Osteoblast (primary cell): ENCODE measurements around the gene RBBP8NL. TPM values are rescaled to one million over a fixed set of nuclear protein-coding genes. Genes with fewer than 3 reads are reported as not detected.

Experiments
- DNase-seq: peaks from one replicate; pipeline ENCODE4 v3.0.0; 2011; ENCODE audit warnings: low spot score, mixed read lengths; ENCODE audit not compliant: insufficient read length; ENCODE audit errors: missing footprints
- H2AFZ ChIP-seq: 2 replicates; pipeline ENCODE4 v1.6.0; 2011; ENCODE audit warnings: mild to moderate bottlenecking, low read length
- H3K27ac ChIP-seq: 2 replicates; pipeline ENCODE4 v1.5.1; 2011; ENCODE audit warnings: mild to moderate bottlenecking, low read depth, low read length, moderate library complexity
- H3K27me3 ChIP-seq: 2 replicates; pipeline ENCODE4 v1.6.0; 2012; ENCODE audit warnings: mild to moderate bottlenecking, control low read depth, inconsistent platforms, low read length, moderate library complexity; ENCODE audit not compliant: insufficient read depth
- H3K36me3 ChIP-seq: 2 replicates; pipeline ENCODE4 v1.5.1; 2011; ENCODE audit warnings: mild to moderate bottlenecking, low read length, control low read depth, moderate library complexity; ENCODE audit not compliant: insufficient read depth
- H3K4me1 ChIP-seq: 2 replicates; pipeline ENCODE4 v1.5.1; 2011; ENCODE audit warnings: mild to moderate bottlenecking, low read length, control low read depth, moderate library complexity; ENCODE audit not compliant: insufficient read depth
- H3K4me2 ChIP-seq: 2 replicates; pipeline ENCODE4 v1.6.0; 2011; ENCODE audit warnings: mild to moderate bottlenecking, low read length; ENCODE audit not compliant: insufficient read depth
- H3K4me3 ChIP-seq: fragments of 200-600 bp; sonication (generic); 3 replicates; pipeline ENCODE4 v1.5.1; 2012; ENCODE audit warnings: mild to moderate bottlenecking, low read length, inconsistent platforms; ENCODE audit not compliant: insufficient read depth
- H3K79me2 ChIP-seq: 2 replicates; pipeline ENCODE4 v1.6.0; 2012; ENCODE audit warnings: mild to moderate bottlenecking, low read length, control low read depth, inconsistent platforms; ENCODE audit not compliant: insufficient read depth
- H3K9me3 ChIP-seq: 2 replicates; pipeline ENCODE4 v1.5.1; 2011; ENCODE audit warnings: low read depth, low read length, control low read depth
- H4K20me1 ChIP-seq: 2 replicates; pipeline ENCODE4 v1.6.0; 2012; ENCODE audit warnings: mild to moderate bottlenecking, low read length, control low read depth; ENCODE audit not compliant: insufficient read depth
- CTCF ChIP-seq: IDR thresholded peaks from 2 replicates; pipeline ENCODE4 v1.5.1; 2011; ENCODE audit warnings: mild to moderate bottlenecking, low read depth, low read length, moderate library complexity; ENCODE audit errors: extremely low read depth
- total RNA-seq: library from RNA; depleted of rRNA; stranded (reverse); fragments of >200 nt; gene quantifications from 2 replicates; pipeline ENCODE4 v1.2.3, GENCODE V29; 2012

The RBBP8NL gene
- total RNA-seq, 1 donor = not detected

- TF ChIP-seq CTCF = no peak
- no peak overlapping the region for H3K4me3 ChIP-seq
- no peak overlapping the region for H3K4me2 ChIP-seq
- H3K27me3 ChIP-seq = peaks cover 3% of the 10 kb centered on the region
- H2AFZ ChIP-seq = no peak overlapping the region
- H3K36me3 ChIP-seq = no peaks in the 10 kb centered on the region
- H3K79me2 ChIP-seq = no peaks in the 10 kb centered on the region
- H3K4me1 ChIP-seq = no peaks in the 10 kb centered on the region
- peak; percentile 93 for DNase-seq
- no peaks in the 10 kb centered on the region for H3K9me3 ChIP-seq
- H3K27ac ChIP-seq = no peak overlapping the region
- H4K20me1 ChIP-seq = no peaks in the 10 kb centered on the region
These were observed 33.8 kb upstream of the RBBP8NL start for GRCh38 chr20:62461157-62461556.

- no peak for DNase-seq
- H3K4me2 ChIP-seq = no peak overlapping the region
- H3K27ac ChIP-seq = no peak overlapping the region
- H4K20me1 ChIP-seq = no peaks in the 10 kb centered on the region
- peaks cover 3% of the 10 kb centered on the region for H3K27me3 ChIP-seq
- no peaks in the 10 kb centered on the region for H3K36me3 ChIP-seq
- TF ChIP-seq CTCF = no peak
- H3K4me1 ChIP-seq = no peaks in the 10 kb centered on the region
- H2AFZ ChIP-seq = no peak overlapping the region
- no peak overlapping the region for H3K4me3 ChIP-seq
- no peaks in the 10 kb centered on the region for H3K79me2 ChIP-seq
- H3K9me3 ChIP-seq = no peaks in the 10 kb centered on the region
These were observed 33.3 kb upstream of the RBBP8NL start for GRCh38 chr20:62460678-62461077.

- no peaks in the 10 kb centered on the region for H3K79me2 ChIP-seq
- no peak overlapping the region for H3K27ac ChIP-seq
- H3K4me1 ChIP-seq = no peaks in the 10 kb centered on the region
- H3K27me3 ChIP-seq = peaks cover 3% of the 10 kb centered on the region
- no peak for TF ChIP-seq CTCF
- H2AFZ ChIP-seq = no peak overlapping the region
- H3K36me3 ChIP-seq = no peaks in the 10 kb centered on the region
- H4K20me1 ChIP-seq = no peaks in the 10 kb centered on the region
- H3K4me3 ChIP-seq = no peak overlapping the region
- H3K4me2 ChIP-seq = no peak overlapping the region
- no peaks in the 10 kb centered on the region for H3K9me3 ChIP-seq
- no peak for DNase-seq
These were observed 32.1 kb upstream of the RBBP8NL start for GRCh38 chr20:62459488-62459887.

- Histone ChIP-seq H3K4me2 (no peak overlapping the region), H3K27ac (no peak overlapping the region), H3K36me3 (no peaks in the 10 kb centered on the region), H2AFZ (no peak overlapping the region), H3K4me1 (no peaks in the 10 kb centered on the region), H3K9me3 (no peaks in the 10 kb centered on the region), H4K20me1 (no peaks in the 10 kb centered on the region), H3K4me3 (no peak overlapping the region), H3K27me3 (peaks cover 3% of the 10 kb centered on the region), H3K79me2 (no peaks in the 10 kb centered on the region)
- TF ChIP-seq CTCF = no peak
- no peak for DNase-seq
These were observed 31.2 kb upstream of the RBBP8NL start for GRCh38 chr20:62458275-62459251.
